IPS DF 4.7 (cell line): ENCODE measurements around the gene AVPR2.

Source experiments
- DNase-seq: peaks from one replicate; pipeline ENCODE4 v3.0.0-alpha.2; 2013; ENCODE audit warnings: low spot score; ENCODE audit errors: extremely low read depth

The AVPR2 gene

DNA sequence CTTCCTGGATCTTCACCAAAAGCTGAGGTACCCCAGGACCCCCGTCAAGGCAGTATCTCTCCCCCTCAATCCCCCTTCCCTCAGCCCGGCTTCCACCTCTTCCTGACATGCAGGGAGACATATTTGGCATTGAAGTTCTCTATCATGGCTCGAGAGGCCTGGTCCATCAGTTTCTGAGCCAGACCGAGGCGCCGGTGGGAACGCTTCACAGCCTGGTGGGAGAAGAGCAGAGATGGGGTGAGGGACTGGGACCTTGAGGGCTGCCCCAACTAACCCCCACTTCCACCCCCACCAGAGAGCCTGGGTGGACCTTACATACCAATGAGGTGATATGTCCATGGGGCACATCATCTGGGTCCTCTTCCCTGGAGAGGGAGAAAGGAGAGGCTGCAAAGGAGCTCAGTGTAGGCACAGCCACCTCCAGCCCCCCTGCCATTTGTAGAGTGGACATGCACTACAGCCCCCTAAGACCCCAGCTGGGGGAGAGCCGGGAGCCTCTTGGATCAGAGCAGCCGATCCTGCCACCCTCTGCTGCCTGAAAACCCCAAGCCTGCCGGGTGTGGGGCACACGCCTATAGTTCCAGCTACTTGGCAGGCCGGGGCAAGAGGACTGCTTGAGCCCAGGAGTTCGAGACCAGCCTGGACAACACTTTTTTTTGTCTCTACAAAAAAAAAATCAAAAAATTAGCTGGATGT, 27.9 kb downstream of the AVPR2 start:
- no peak for DNase-seq

DNA sequence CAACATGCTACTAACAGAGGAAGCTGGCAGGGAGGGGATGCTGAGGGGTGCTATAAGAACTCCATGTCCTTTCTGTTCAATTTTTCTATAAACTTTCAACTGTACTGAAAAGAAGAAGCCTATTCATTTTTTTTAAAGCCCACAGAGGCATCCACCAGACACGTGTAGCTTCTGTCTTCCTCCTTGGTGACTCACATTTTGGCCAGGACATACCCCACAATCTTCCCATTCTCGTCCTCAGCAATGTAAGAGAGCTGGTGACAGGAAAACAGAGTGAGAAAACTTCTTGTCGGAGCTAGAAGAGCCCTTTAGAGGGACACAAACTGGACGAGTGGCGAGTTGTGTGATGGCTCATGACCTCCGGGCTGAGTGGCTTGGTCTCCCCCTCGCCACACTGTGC, 29.3 kb downstream of the AVPR2 start:
- DNase-seq: no peak

DNA sequence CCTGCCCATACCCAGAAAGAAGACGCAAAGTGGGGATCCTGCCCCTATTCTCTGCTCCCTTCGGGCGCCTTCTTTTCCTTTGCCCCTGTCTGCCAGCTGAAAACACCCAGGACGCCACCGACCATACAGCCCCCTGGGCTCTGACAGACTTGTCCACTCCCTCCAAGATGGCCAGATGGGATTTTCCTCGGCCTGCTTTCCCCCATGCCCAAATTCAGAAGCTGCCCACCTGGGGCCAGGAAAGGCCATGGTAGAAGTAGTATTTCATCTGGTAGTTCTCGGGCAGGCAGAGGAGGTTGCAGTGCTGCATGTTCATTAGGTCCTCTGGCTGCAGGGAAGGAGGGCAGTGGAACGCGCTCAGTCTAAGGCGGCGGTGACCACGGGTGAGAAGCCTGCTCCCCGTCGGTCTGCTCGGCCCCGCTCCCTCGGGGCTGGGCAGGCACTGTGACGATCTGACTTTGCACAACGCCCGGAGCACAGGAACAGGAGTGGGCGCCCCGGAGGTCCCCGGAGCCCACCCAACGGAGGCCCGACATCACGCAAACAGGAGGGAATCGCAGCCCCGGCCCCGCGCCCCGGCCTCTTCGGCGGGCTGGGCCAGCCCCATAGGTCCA, 29.8 kb downstream of the AVPR2 start:
- no peak for DNase-seq

- no peak for DNase-seq
Observed at GRCh38 chrX:153934762-153935325, 30.4 kb downstream of the AVPR2 start, which contains the start of gene NAA10. NAA10 (minus strand) TSS chrX:153935037; CDS start chrX:153934904, 133 bp downstream.

DNA sequence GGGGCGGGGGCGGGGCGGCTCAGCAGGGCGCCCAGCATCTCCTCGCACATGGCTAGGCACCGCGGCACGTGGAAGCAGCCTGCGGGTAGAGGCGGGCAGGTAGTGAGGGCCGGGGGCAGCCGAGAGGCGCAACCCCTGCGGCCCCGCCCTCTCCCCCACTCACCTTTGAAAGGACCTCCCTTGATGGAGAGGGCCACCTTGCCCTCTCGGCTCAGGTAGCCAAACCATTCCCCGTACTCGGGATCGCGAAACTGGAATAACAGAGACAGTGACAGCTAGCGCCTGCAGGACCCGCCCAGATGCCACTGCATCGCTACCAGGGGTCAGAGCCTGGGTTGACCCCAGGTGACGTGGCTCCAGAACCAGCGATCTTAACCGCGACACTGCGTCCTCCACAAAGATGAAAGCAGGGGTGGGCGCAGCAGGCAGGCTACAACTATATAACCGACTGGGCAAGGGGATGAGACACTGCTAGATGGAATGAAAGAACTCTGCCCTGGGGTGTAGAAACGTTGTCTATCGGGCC, 30.9 kb downstream of the AVPR2 start:
- DNase-seq: no peak

GRCh38 chrX:153937056-153937455, 32.6 kb downstream of the AVPR2 start:
- no peak for DNase-seq

- DNase-seq: no peak
Observed at GRCh38 chrX:153938226-153938786, 33.8 kb downstream of the AVPR2 start.

DNA sequence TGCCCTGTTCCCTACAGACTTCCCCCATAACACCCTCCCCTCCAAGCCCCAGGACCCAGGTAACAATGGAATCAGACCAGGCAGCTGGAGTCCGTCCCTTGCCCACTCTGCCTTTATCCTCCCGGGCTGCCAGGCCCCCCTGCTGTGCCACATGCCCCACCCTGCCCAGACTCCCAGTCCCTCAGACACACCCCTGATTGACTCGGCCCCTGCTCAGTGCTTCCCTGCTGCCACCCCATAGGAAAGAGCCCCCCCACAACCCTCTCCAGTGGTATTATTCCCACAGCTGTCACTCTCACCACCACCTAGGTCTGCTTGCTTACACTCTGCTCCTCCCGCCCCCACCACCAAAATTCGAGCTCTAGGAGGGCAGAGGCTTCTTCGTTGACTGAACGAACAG, 35.1 kb downstream of the AVPR2 start:
- DNase-seq: no peak

DNA sequence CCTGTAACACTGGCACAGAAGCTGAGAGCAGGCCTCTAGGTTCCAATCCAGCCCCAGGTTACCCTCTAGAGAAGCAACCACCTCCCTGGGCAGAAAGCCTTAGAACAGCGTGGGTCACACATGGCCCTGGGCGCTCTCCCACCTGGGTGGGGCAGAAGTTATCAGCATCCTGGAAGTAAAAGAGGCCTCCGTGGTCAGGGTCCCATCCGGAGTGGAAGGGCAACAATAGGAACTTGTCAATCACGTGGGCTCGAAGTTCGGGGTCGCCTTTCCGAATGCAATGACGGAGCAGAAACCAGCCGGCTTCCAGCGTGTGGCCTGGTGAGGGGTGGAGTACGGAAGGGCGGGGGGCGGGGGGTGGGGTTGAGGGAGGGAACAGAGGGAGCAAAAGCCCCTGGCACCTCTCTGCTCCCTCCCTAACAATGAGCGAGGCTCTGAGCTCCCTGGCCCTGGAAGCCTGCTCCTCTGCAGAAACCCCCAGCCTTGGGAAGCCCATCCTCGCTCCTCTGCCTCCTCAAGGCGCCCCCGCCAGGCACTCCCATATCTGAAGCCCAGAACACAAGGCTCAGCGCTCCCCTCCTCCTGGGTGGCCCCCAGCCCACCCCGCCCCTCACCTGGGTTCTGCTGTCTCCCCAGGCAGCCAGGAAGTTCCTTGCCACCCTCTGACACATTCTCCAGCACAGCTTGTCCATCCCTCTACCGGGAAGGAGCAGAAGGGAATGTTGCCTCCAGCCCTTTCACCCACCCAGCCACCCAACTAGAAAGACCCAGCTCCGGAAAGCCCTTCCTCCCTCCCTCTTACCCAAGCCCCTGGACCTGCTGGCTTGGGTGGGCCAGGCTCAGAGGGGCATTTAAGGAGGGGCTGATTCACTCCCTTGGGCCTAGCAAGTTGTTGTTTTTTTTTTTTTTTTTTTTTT, 37.1 kb downstream of the AVPR2 start:
- no peak for DNase-seq

DNA sequence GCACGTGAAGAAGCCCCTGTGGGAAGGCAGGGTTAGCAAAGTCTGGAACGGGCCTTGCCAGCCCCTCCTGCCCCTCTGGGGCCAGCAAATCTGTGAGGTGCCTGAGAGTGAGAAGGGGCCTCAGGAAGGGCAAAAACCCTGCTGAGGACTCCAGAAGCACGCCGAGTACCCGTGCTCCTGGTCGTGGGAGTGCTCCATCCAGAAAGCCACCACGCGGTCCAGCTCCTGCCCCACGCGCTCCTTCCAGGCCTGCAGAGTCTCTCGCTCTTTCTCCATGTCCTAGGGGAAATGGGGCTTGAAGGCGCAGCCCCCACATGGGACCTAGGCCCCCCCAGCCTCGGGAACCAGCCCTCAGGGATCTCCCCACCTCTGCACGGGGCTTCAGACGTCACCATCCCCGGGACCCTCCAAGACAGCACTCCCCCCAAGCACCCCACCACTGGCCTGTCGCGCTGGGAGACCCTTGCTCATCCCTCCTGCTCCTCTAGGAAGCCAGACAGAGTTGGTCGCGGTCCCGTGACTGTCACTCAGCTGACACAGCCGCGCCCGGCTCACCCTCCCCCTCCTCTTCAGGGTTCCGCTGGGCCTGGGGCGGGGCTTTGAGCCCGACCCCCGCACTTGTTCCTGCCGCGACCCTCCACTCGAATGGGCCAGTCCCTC, 39.8 kb downstream of the AVPR2 start, which contains the start of gene RENBP:
Gene RENBP, minus strand, starts transcription at position 504 of the 660 bp plus-strand sequence. Its CDS starts 33 bp downstream, at position 471.
- DNase-seq: no peak

- DNase-seq: no peak
Observed at GRCh38 chrX:153944800-153945150, 40.3 kb downstream of the AVPR2 start.

DNA sequence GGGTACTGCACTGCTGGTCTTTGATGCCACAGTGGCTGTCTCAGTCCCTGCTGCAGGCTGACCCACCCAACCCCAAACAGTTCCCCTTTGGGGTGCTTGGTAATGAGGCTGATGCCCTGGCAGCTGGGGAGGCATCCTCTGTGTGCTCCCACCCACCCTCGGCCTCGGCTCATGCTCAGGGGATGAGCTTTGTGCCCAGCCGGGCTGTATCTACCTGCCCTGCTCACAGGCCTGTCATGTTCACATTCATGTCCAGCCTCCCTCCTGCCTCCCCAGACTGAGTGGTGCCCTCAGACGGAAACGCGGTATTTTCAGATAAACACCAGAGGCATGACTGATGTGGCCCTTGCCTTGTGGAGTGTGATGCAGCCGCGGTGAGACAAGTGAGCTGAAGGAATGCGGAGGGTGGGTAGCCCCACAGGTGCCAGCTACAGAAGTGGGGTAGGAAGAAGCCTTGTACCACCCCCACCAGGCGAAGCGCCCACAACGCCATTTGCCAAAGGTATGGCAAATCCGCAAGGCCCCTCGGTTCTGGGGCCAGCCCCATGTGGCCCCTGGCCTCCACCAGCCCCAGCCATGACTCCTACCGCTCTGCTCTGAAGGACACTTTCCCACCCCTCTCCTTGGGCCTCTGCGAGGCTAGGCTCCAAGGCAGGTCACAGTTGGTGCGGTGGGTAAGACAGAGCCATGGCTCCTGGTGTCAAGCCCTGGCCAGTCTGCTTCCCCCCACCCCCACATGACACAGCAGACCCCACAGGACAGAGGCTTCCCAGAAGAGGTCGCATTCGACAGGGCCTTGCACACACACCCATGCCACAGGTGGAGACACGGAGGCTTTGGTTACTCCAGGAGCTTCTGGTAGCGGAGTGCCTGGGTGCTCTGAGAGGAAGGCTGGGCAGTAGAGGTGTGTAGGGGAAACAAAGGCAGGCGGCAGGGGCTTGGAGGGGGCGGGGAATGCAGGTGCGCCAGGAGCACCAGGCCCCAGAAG, 41.8 kb downstream of the AVPR2 start:
- DNase-seq: no peak

DNA sequence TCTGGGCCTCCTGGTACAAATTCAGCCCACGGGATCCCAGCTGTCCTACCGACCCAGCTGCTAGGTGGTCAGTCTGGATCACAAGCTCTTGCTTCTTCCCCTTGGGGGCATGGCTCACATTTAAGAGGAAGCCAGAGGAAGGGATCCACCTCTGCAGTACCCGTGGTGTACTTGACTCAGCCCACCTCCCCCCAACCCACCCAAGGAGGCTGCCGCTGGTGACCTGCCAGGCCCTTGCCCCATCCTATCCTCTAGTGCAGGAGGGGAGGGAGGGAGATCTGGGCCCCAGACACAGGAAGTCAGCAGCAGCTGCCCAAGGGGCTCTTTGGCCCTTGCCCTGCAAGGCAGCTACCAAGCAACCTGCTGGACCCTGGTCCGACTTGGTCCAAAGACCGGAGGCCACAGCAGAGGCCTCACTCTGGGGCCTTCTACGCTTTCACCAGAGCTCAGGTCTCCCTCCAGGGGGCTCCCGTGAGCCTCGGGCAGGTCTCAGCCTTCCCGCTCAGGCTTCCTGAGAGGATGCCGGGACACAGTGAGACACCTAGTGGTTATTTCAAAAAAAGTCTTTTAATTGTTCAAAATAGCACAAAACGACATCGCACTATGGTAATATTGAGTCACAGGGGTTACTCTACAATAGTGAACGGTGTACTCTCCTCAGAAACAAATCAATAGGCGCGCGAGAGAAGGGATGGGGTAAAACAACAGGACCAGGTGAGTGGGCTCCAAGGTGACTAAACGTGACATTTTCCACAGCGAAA, 42.7 kb downstream of the AVPR2 start:
- DNase-seq: no peak

GRCh38 chrX:153948002-153948466, 43.6 kb downstream of the AVPR2 start:
- no peak for DNase-seq

DNA sequence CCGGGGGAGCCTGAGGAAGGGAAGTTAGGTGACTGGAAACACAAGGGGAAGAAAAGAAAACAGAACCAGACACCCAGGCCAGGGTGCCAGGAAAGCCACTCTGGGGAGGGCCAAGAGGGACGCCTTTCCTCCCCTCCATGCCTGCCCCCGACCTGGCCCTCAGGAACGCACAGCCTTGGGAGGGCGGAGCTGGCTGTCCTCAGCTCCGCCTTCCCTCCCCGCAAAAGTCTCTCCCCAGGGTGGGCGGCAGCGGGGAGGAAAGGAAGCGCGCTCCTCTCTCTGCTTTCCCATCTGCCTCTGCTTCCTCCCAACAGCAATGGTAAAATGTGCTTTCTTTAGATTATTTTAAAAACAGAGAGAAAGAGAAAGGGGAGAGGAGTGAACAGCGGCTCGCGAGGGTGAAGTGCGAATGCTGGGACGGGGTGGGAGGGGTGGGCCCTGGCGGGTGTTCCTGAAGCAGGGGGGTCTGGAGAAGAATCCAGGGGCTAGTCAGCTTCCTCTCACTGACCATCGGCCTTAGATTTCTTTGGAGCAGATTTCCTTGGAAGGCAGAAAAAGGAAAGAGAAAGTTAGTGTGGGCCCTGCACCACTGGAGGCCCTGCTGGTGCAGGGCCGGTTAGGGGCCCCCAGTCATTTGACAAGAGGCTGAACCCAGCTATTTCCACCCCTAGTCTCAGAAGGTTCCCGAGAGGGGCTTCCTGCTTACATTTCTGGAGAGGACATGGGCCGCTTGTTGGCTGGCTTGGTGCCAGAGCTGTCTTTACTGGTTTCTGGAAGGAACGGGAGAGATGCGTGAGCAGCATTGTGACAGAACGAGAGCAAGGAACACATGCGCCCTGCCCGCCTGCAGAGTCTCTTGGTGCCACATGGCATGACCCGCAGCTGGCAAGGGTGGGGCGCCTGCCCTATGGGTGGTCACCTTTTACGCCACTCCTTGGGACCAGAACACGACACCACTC, 44.7 kb downstream of the AVPR2 start:
- DNase-seq: no peak

GRCh38 chrX:153950127-153950526, 45.7 kb downstream of the AVPR2 start:
- no peak for DNase-seq

GRCh38 chrX:153951683-153952372, 47.4 kb downstream of the AVPR2 start:
- no peak for DNase-seq
